K562 (cell line): ENCODE results near the gene FGGY. TPM values are rescaled to one million over a fixed set of nuclear protein-coding genes. Genes with fewer than 3 reads are reported as not detected.

Source experiments
- CBX3 ChIP-seq, 2 experiments: IDR thresholded peaks; 1 replicate in 1 of 2; 2 replicates in 1 of 2; pipeline ENCODE4 v1.6.1; 2012; ENCODE audit warnings: inconsistent platforms in 2 of 2, low read length in 2 of 2, borderline replicate concordance in 1 of 2, control low read depth in 1 of 2
- EGR1 ChIP-seq: fragments of 450-650 bp; conservative IDR thresholded peaks from 2 replicates; pipeline ENCODE4 v1.6.1; 2017; ENCODE audit warnings: mild to moderate bottlenecking
- HIVEP1 ChIP-seq: fragments of 250-450 bp; sonication (Bioruptor Pico); IDR thresholded peaks from 2 replicates; pipeline ENCODE4 v1.4.0; 2020; ENCODE audit warnings: mild to moderate bottlenecking
- MTA2 ChIP-seq: fragments of 450-650 bp; IDR thresholded peaks from 2 replicates; pipeline ENCODE4 v1.6.1; 2016; ENCODE audit warnings: low read depth
- NELFE ChIP-seq: IDR thresholded peaks from 2 replicates; pipeline ENCODE4 v1.6.1; 2011; ENCODE audit warnings: mild to moderate bottlenecking; ENCODE audit not compliant: insufficient read depth, insufficient read length
- NFYB ChIP-seq: IDR thresholded peaks from 2 replicates; pipeline ENCODE4 v1.6.1; 2011; ENCODE audit warnings: mild to moderate bottlenecking, moderate library complexity; ENCODE audit not compliant: insufficient read length; ENCODE audit errors: extremely low read depth
- NR4A1 ChIP-seq, 2 experiments: fragments of 250-450 bp in 1 of 2; fragments of 450-650 bp in 1 of 2; sonication (Bioruptor Pico) in 1 of 2; IDR thresholded peaks; 2 replicates each; pipeline versions ENCODE4 v1.4.0 to v1.6.1; 2016 to 2020; ENCODE audit warnings: mild to moderate bottlenecking in 2 of 2, missing compliant biosample characterization in 1 of 2, missing genetic modification characterization in 1 of 2, moderate library complexity in 1 of 2
- PHF8 ChIP-seq: fragments of 200-600 bp; sonication (generic); IDR thresholded peaks from 2 replicates; pipeline ENCODE4 v1.6.1; 2012; ENCODE audit warnings: mixed run types, mild to moderate bottlenecking, inconsistent platforms, low read length, moderate library complexity, borderline replicate concordance
- POLR2AphosphoS5 ChIP-seq: IDR thresholded peaks from 2 replicates; pipeline ENCODE4 v1.6.1; 2011; ENCODE audit warnings: mild to moderate bottlenecking, low read depth, low read length, moderate library complexity; ENCODE audit not compliant: control insufficient read depth, insufficient read depth
- SMAD1 ChIP-seq: fragments of 150-350 bp; IDR thresholded peaks from 2 replicates; pipeline ENCODE4 v1.6.1; 2014; ENCODE audit warnings: low read length, low read depth; ENCODE audit not compliant: partially characterized antibody
- SREBF2 ChIP-seq: sonication (generic); formaldehyde crosslinking; IDR thresholded peaks from 2 replicates; pipeline ENCODE4 v1.4.0; 2020; ENCODE audit warnings: mild to moderate bottlenecking, missing genetic modification reagents
- SRSF1 ChIP-seq: fragments of 200-400 bp; formaldehyde crosslinking; IDR thresholded peaks from 2 replicates; pipeline ENCODE4 v1.6.1; 2017; ENCODE audit warnings: mild to moderate bottlenecking, low read depth, low read length, moderate library complexity
- TBL1XR1 ChIP-seq, 2 experiments: IDR thresholded peaks; 2 replicates each; pipeline ENCODE4 v1.6.1; 2012; ENCODE audit warnings: improper control_type of control experiment in 2 of 2, low read length in 2 of 2, mild to moderate bottlenecking in 1 of 2
- ZNF133 ChIP-seq: fragments of 250-450 bp; sonication (Bioruptor Pico); IDR thresholded peaks from 2 replicates; pipeline ENCODE4 v1.4.0; 2020; ENCODE audit warnings: mild to moderate bottlenecking
- ZNF184 ChIP-seq: sonication (generic); formaldehyde crosslinking; IDR thresholded peaks from 2 replicates; pipeline ENCODE4 v1.5.0; 2020; ENCODE audit warnings: missing genetic modification reagents
- ZNF239 ChIP-seq: fragments of 250-450 bp; sonication (Bioruptor Pico); IDR thresholded peaks from 2 replicates; pipeline ENCODE4 v1.4.0; 2020; ENCODE audit warnings: mild to moderate bottlenecking
- ZNF586 ChIP-seq: fragments of 450-650 bp; formaldehyde crosslinking; conservative IDR thresholded peaks from 2 replicates; pipeline ENCODE4 v1.4.0; 2020; ENCODE audit warnings: mild to moderate bottlenecking, moderate library complexity
- ZNF644 ChIP-seq: fragments of 200-800 bp; sonication (Bioruptor generic); IDR thresholded peaks from 2 replicates; pipeline ENCODE4 v1.6.1; 2016; ENCODE audit warnings: low read depth, missing genetic modification characterization, missing compliant biosample characterization
- ZNF668 ChIP-seq: fragments of 250-450 bp; sonication (Bioruptor Pico); IDR thresholded peaks from 2 replicates; pipeline ENCODE4 v1.8.0; 2022; ENCODE audit warnings: mild to moderate bottlenecking, inconsistent platforms
- ZNF707 ChIP-seq: fragments of 250-450 bp; sonication (Bioruptor Pico); conservative IDR thresholded peaks from 2 replicates; pipeline ENCODE4 v1.8.0; 2022; ENCODE audit warnings: inconsistent platforms, mild to moderate bottlenecking, moderate library complexity
- ZNF76 ChIP-seq: fragments of 250-450 bp; sonication (Bioruptor Pico); IDR thresholded peaks from 2 replicates; pipeline ENCODE4 v1.4.0; 2020; ENCODE audit warnings: mild to moderate bottlenecking, moderate library complexity, borderline replicate concordance
- polyA plus RNA-seq, 8 experiments: library from polyadenylated mRNA; depleted of rRNA in 4 of 8; stranded (reverse) in 5 of 8; unstranded in 3 of 8; fragments of >200 nt; fragmentation: Nextera tagmentation in 2 of 8; fragmentation: Illumina TruSeq in 1 of 8; extraction: Ambion mirVana in 2 of 8; extraction: Trizol in 1 of 8; gene quantifications; 2 replicates each; pipeline versions ENCODE4 v1.2.1 to v1.2.3, GENCODE V29; 2011 to 2014; ENCODE audit warnings: inconsistent platforms in 1 of 8, missing spikeins in 1 of 8
- total RNA-seq, 7 experiments: library from RNA; depleted of rRNA in 6 of 7; stranded (reverse); fragments of >200 nt in 6 of 7; fragmentation: Illumina TruSeq in 2 of 7; extraction: Trizol in 2 of 7; gene quantifications; 2 replicates each; pipeline versions ENCODE4 v1.2.1 to v1.2.3, GENCODE V29; 2011 to 2021; ENCODE audit warnings: low replicate concordance in 1 of 7
- TF ChIP-seq, protein P1 (sequence below): fragments of 250-450 bp; sonication (Bioruptor Pico); IDR thresholded peaks from 2 replicates; pipeline ENCODE4 v1.8.0; 2022; ENCODE audit warnings: inconsistent platforms, mild to moderate bottlenecking, moderate library complexity, borderline replicate concordance
- TF ChIP-seq, protein P2 (sequence below): fragments of 250-450 bp; sonication (Bioruptor Pico); IDR thresholded peaks from 2 replicates; pipeline ENCODE4 v1.5.0; 2021
- TF ChIP-seq, protein P3 (sequence below): fragments of 250-450 bp; sonication (Bioruptor Pico); IDR thresholded peaks from 2 replicates; pipeline ENCODE4 v1.4.0; 2020
- TF ChIP-seq, protein P4 (sequence below): sonication (generic); formaldehyde crosslinking; IDR thresholded peaks from 2 replicates; pipeline ENCODE4 v1.9.0; 2022; ENCODE audit warnings: mild to moderate bottlenecking, missing genetic modification reagents
- TF ChIP-seq, protein P5 (sequence below): fragments of 450-650 bp; formaldehyde crosslinking; IDR thresholded peaks from 2 replicates; pipeline ENCODE4 v1.4.0; 2022; ENCODE audit warnings: mild to moderate bottlenecking, moderate library complexity

The FGGY gene
- total and polyA plus RNA-seq, 9 of the 15 experiments (the other 6 are each of a cell fraction or from before 2014, with no cell fraction given): 9.7 to 19.2 (median 12.6) TPM

DNA sequence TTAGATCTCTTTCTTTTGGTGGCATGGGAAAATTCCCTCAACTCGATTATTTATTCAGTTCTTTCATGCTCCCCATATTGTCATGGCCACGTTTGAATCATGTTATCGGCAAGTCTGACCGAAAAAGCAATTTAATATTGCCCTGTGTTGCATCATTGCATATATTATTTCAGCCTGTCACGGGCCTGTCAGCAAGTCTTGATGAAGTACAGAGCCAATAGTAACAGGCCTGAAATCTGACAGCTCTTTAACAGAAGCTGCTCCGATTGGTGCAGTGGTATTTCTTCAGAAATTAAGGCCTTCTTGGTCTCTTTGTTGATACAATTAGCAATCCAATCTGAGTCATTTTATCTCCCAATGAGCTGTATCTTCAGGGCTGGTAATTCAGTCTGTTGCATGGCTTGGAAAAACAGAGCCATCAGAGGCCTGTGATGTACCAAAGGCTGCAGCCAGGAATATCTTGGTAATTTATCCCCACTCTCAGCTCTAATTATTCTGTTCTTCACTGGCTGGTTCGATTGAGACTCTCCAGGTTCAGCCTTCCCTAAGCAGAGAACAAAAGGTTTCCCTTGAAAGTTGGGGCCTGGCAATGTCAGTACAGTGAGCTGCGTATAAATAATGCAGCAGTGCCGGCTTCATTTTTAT, 149.5 kb downstream of the FGGY start (continued):
- TF ChIP-seq, protein P1, sequence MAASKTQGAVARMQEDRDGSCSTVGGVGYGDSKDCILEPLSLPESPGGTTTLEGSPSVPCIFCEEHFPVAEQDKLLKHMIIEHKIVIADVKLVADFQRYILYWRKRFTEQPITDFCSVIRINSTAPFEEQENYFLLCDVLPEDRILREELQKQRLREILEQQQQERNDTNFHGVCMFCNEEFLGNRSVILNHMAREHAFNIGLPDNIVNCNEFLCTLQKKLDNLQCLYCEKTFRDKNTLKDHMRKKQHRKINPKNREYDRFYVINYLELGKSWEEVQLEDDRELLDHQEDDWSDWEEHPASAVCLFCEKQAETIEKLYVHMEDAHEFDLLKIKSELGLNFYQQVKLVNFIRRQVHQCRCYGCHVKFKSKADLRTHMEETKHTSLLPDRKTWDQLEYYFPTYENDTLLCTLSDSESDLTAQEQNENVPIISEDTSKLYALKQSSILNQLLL (CRISPR knock-in tag): no peak
- TF ChIP-seq, protein P2, sequence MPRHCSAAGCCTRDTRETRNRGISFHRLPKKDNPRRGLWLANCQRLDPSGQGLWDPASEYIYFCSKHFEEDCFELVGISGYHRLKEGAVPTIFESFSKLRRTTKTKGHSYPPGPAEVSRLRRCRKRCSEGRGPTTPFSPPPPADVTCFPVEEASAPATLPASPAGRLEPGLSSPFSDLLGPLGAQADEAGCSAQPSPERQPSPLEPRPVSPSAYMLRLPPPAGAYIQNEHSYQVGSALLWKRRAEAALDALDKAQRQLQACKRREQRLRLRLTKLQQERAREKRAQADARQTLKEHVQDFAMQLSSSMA (CRISPR knock-in tag): no peak
- TF ChIP-seq ZNF133 (CRISPR knock-in tag) (no peak), SRSF1 (no peak), HIVEP1 (no peak), NR4A1 (CRISPR knock-in tag; IDR thresholded peaks at IDR 0.05) (no peak), NR4A1 (tag; IDR thresholded peaks at IDR 0.05) (no peak), POLR2AphosphoS5 (no peak), ZNF707 (CRISPR knock-in tag) (no peak), ZNF239 (peak; percentile 50; the same call in 1 of the 2 replicates), ZNF184 (no peak), ZNF586 (CRISPR knock-in tag) (peak; percentile 90), NFYB (no peak), MTA2 (no peak), SMAD1 (no peak), PHF8 (no peak), EGR1 (no peak), TBL1XR1 (IDR thresholded peaks at IDR 0.05; ENCODE audit: low read length in 2 of 2) (peak in 1 of 2 experiments; percentile 42; a peak in 1 of 4 replicates), ZNF76 (CRISPR knock-in tag) (no peak), NELFE (no peak), ZNF668 (CRISPR knock-in tag) (no peak), ZNF644 (tag) (peak; percentile 70), CBX3 (IDR thresholded peaks at IDR 0.05; ENCODE audit: borderline replicate concordance in 1 of 2, low read length in 2 of 2) (no peak), SREBF2 (CRISPR knock-in tag) (no peak)
- TF ChIP-seq, protein P3, sequence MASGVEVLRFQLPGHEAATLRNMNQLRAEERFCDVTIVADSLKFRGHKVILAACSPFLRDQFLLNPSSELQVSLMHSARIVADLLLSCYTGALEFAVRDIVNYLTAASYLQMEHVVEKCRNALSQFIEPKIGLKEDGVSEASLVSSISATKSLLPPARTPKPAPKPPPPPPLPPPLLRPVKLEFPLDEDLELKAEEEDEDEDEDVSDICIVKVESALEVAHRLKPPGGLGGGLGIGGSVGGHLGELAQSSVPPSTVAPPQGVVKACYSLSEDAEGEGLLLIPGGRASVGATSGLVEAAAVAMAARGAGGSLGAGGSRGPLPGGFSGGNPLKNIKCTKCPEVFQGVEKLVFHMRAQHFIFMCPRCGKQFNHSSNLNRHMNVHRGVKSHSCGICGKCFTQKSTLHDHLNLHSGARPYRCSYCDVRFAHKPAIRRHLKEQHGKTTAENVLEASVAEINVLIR: no peak
- TF ChIP-seq, protein P4, sequence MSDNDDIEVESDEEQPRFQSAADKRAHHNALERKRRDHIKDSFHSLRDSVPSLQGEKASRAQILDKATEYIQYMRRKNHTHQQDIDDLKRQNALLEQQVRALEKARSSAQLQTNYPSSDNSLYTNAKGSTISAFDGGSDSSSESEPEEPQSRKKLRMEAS (CRISPR knock-in tag): no peak
- TF ChIP-seq, protein P5, sequence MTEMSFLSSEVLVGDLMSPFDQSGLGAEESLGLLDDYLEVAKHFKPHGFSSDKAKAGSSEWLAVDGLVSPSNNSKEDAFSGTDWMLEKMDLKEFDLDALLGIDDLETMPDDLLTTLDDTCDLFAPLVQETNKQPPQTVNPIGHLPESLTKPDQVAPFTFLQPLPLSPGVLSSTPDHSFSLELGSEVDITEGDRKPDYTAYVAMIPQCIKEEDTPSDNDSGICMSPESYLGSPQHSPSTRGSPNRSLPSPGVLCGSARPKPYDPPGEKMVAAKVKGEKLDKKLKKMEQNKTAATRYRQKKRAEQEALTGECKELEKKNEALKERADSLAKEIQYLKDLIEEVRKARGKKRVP: peak; percentile 99
